CD14-positive monocyte (primary cell): Measurements from ENCODE around the gene PMCH. TPM values are rescaled to one million over a fixed set of nuclear protein-coding genes. Genes with fewer than 3 reads are reported as not detected.

Experiments
- DNase-seq, 3 donors: peaks; one replicate each; pipeline ENCODE4 v3.0.0-alpha.2; 2011 to 2022
- H2AFZ ChIP-seq: 2 replicates; pipeline ENCODE4 v1.6.0; 2012; ENCODE audit warnings: mild to moderate bottlenecking, low read depth, low read length, inconsistent platforms; ENCODE audit not compliant: insufficient read depth, poor library complexity, severe bottlenecking
- H3K27ac ChIP-seq, 2 donors: 1 replicate in 1 of 2; 2 replicates in 1 of 2; pipeline ENCODE4 v1.5.1; 2012 to 2013; ENCODE audit warnings: low read length in 2 of 2, control low read depth in 1 of 2, inconsistent platforms in 1 of 2, low read depth in 1 of 2, mild to moderate bottlenecking in 1 of 2
- H3K27me3 ChIP-seq, 2 donors: one replicate each; pipeline versions ENCODE4 v1.6.0 to v1.6.1; 2011 to 2013; ENCODE audit warnings: low read length in 2 of 2; ENCODE audit not compliant: control insufficient read depth in 2 of 2, insufficient read depth in 2 of 2
- H3K36me3 ChIP-seq, 2 donors: replicated peaks in 1 of 2; 1 replicate in 1 of 2; 2 replicates in 1 of 2; pipeline versions ENCODE4 v1.5.1 to v1.6.1; 2012 to 2013; ENCODE audit warnings: low read length in 2 of 2, control low read depth in 1 of 2, inconsistent platforms in 1 of 2, mild to moderate bottlenecking in 1 of 2; ENCODE audit not compliant: insufficient read depth in 2 of 2, control insufficient read depth in 1 of 2
- H3K4me1 ChIP-seq, 2 donors: 1 replicate in 1 of 2; 2 replicates in 1 of 2; pipeline versions ENCODE4 v1.5.1 to v1.6.1; 2012 to 2013; ENCODE audit warnings: low read length in 2 of 2, control low read depth in 1 of 2, inconsistent platforms in 1 of 2, mild to moderate bottlenecking in 1 of 2, moderate library complexity in 1 of 2; ENCODE audit not compliant: insufficient read depth in 2 of 2, control insufficient read depth in 1 of 2
- H3K4me2 ChIP-seq: replicated peaks from 2 replicates; pipeline ENCODE3; 2012; ENCODE audit warnings: low read length, moderate library complexity, mild to moderate bottlenecking; ENCODE audit not compliant: poor library complexity, severe bottlenecking; ENCODE audit errors: extremely low read depth
- H3K4me3 ChIP-seq, 3 experiments: fragments of 200-600 bp in 1 of 3; sonication (generic) in 1 of 3; replicated peaks in 1 of 3; 1 replicate in 2 of 3; 2 replicates in 1 of 3; pipeline ENCODE4 v1.5.1; 2011 to 2013; ENCODE audit warnings: low read length in 3 of 3, mild to moderate bottlenecking in 3 of 3, control low read depth in 2 of 3, low read depth in 2 of 3, inconsistent platforms in 1 of 3, moderate library complexity in 1 of 3
- H3K79me2 ChIP-seq: 2 replicates; pipeline ENCODE4 v1.6.0; 2012; ENCODE audit warnings: mild to moderate bottlenecking, control low read depth, inconsistent platforms, low read length, moderate library complexity; ENCODE audit not compliant: insufficient read depth
- H3K9ac ChIP-seq: 2 replicates; pipeline ENCODE4 v1.6.0; 2017; ENCODE audit warnings: low read length, mild to moderate bottlenecking; ENCODE audit not compliant: insufficient read depth, poor library complexity, severe bottlenecking
- H3K9me3 ChIP-seq, 2 donors: replicated peaks in 1 of 2; 1 replicate in 1 of 2; 2 replicates in 1 of 2; pipeline versions ENCODE4 v1.5.1 to v1.6.1; 2012 to 2013; ENCODE audit warnings: low read length in 2 of 2, control low read depth in 1 of 2; ENCODE audit not compliant: control insufficient read depth in 1 of 2, insufficient read depth in 1 of 2
- H4K20me1 ChIP-seq: 2 replicates; pipeline ENCODE4 v1.6.0; 2012; ENCODE audit warnings: mild to moderate bottlenecking, low read length, control low read depth, moderate library complexity; ENCODE audit not compliant: insufficient read depth
- H3K27ac Mint-ChIP-seq, 7 donors: one replicate each; pipeline ENCODE4 v1.8.0; 2020; ENCODE audit warnings: mild to moderate bottlenecking in 7 of 7, mixed read lengths in 7 of 7, moderate library complexity in 6 of 7, inconsistent platforms in 2 of 7
- H3K27me3 Mint-ChIP-seq, 3 donors: one replicate each; pipeline ENCODE4 v1.8.0; 2021 to 2022; ENCODE audit warnings: low read depth in 3 of 3, mild to moderate bottlenecking in 3 of 3, mixed read lengths in 3 of 3, moderate library complexity in 3 of 3, inconsistent platforms in 1 of 3
- H3K36me3 Mint-ChIP-seq, 2 donors: one replicate each; pipeline ENCODE4 v1.8.0; 2020; ENCODE audit warnings: mixed read lengths in 2 of 2, inconsistent platforms in 1 of 2, mild to moderate bottlenecking in 1 of 2
- H3K4me1 Mint-ChIP-seq: one replicate; pipeline ENCODE4 v1.8.0; 2020; ENCODE audit warnings: mild to moderate bottlenecking, mixed read lengths
- H3K4me3 Mint-ChIP-seq, 2 donors: one replicate each; pipeline ENCODE4 v1.8.0; 2020; ENCODE audit warnings: mild to moderate bottlenecking in 2 of 2, mixed read lengths in 2 of 2, moderate library complexity in 1 of 2
- H3K9me3 Mint-ChIP-seq, 7 donors: one replicate each; pipeline ENCODE4 v1.8.0; 2020 to 2022; ENCODE audit warnings: mixed read lengths in 7 of 7, mild to moderate bottlenecking in 6 of 7, moderate library complexity in 6 of 7, inconsistent platforms in 2 of 7
- CTCF ChIP-seq: fragments of 200-600 bp; IDR thresholded peaks from one replicate; pipeline ENCODE4 v1.8.0; 2022; ENCODE audit warnings: antibody characterized with exemption, mild to moderate bottlenecking
- WGBS: methylation state at CpG from one replicate; pipeline ENCODE4 v1.1.5; 2013; ENCODE audit warnings: missing lambda C conversion rate; ENCODE audit not compliant: insufficient coverage; 5-methylcytosine and 5-hydroxymethylcytosine counted together
- intact Hi-C, 2 donors: fragments of 100-400 bp; cut with micrococcal nuclease; formaldehyde crosslinking; loops; one replicate each; pipeline versions ENCODE4 v1.15.0 to v1.15.1; 2023
- polyA plus RNA-seq, 3 donors: library from polyadenylated mRNA; depleted of rRNA in 1 of 3; unstranded in 2 of 3; stranded (reverse) in 1 of 3; fragments of 300-500 nt in 2 of 3; fragments of >200 nt in 1 of 3; fragmentation: Illumina TruSeq in 2 of 3; gene quantifications; 1 replicate in 2 of 3; 2 replicates in 1 of 3; pipeline ENCODE4 v1.2.3, GENCODE V29; 2012 to 2021

Gene PMCH
- polyA plus RNA-seq, 3 donors = not detected

- no peak overlapping the region for H3K4me3 ChIP-seq
- H3K27me3 ChIP-seq = no peaks in the 10 kb centered on the region
- H3K27ac ChIP-seq = no peak overlapping the region
- Mint-ChIP-seq H3K9me3 (peaks cover 0 to 5% (median 2%) of the 10 kb centered on the region in 7 donors), H3K36me3 (no peaks in the 10 kb centered on the region), H3K27me3 (no peaks in the 10 kb centered on the region), H3K27ac (no peak overlapping the region), H3K4me1 (no peaks in the 10 kb centered on the region), H3K4me3 (no peak overlapping the region)
- no peaks in the 10 kb centered on the region for H3K4me1 ChIP-seq
- H3K9ac ChIP-seq = no peak overlapping the region
- H4K20me1 ChIP-seq = no peaks in the 10 kb centered on the region
- intact Hi-C loops = no loop called here
- TF ChIP-seq CTCF = no peak
- H3K36me3 ChIP-seq = no peaks in the 10 kb centered on the region
- H2AFZ ChIP-seq = no peak overlapping the region
- H3K79me2 ChIP-seq = no peaks in the 10 kb centered on the region
- no peaks in the 10 kb centered on the region for H3K9me3 ChIP-seq
- no peak for DNase-seq
- H3K4me2 ChIP-seq = no peak overlapping the region
These were observed 23.1 kb upstream of the PMCH start for GRCh38 chr12:102220736-102221135.

- intact Hi-C loops = no loop called here
- TF ChIP-seq CTCF = no peak
- peaks cover 0 to 3% (median 0%) of the 10 kb centered on the region in 7 donors for H3K9me3 Mint-ChIP-seq
- Histone ChIP-seq H2AFZ (no peak overlapping the region), H3K4me3 (no peak overlapping the region), H3K79me2 (no peaks in the 10 kb centered on the region), H3K4me1 (no peaks in the 10 kb centered on the region), H4K20me1 (no peaks in the 10 kb centered on the region), H3K9ac (no peak overlapping the region), H3K4me2 (no peak overlapping the region), H3K9me3 (no peaks in the 10 kb centered on the region), H3K27ac (no peak overlapping the region), H3K36me3 (no peaks in the 10 kb centered on the region), H3K27me3 (no peaks in the 10 kb centered on the region)
- no CpG with 5 or more reads among the region's 5 CpGs for WGBS
- DNase-seq = no peak
- H3K27ac Mint-ChIP-seq = no peak overlapping the region
- no peaks in the 10 kb centered on the region for H3K4me1 Mint-ChIP-seq
- H3K27me3 Mint-ChIP-seq = no peaks in the 10 kb centered on the region
- H3K4me3 Mint-ChIP-seq = no peak overlapping the region
- H3K36me3 Mint-ChIP-seq = no peaks in the 10 kb centered on the region
These were observed 18.5 kb upstream of the PMCH start for GRCh38 chr12:102215992-102216691.
